CD4-positive, alpha-beta T cell treated with Interleukin-6 at 100 ng/mL for 8 hours (primary cell): Measurements from ENCODE around the gene PDGFRB.

Experiments
- DNase-seq: peaks from one replicate; pipeline ENCODE4 v3.0.0-alpha.2; 2020; ENCODE audit warnings: mixed read lengths, low spot score

The PDGFRB gene

GRCh38 chr5:150181766-150182545, 26.3 kb upstream of the PDGFRB start:
- no peak for DNase-seq

GRCh38 chr5:150181027-150181426, 25.4 kb upstream of the PDGFRB start:
- DNase-seq = no peak

- DNase-seq = no peak
Measured at GRCh38 chr5:150180241-150181026, 24.8 kb upstream of the PDGFRB start.

GRCh38 chr5:150179019-150179620, 23.5 kb upstream of the PDGFRB start:
- DNase-seq = no peak

- DNase-seq = no peak
Measured at GRCh38 chr5:150178262-150178661, 22.6 kb upstream of the PDGFRB start.

GRCh38 chr5:150177721-150178120, 22.1 kb upstream of the PDGFRB start:
- DNase-seq = no peak

- no peak for DNase-seq
Measured at GRCh38 chr5:150176745-150177477, 21.3 kb upstream of the PDGFRB start.

- no peak for DNase-seq
Measured at GRCh38 chr5:150175536-150175935, 19.9 kb upstream of the PDGFRB start.

GRCh38 chr5:150175076-150175475, 19.4 kb upstream of the PDGFRB start:
- no peak for DNase-seq

- DNase-seq = no peak
Measured at GRCh38 chr5:150174285-150174684, 18.6 kb upstream of the PDGFRB start.

- no peak for DNase-seq
Measured at GRCh38 chr5:150173161-150173560, 17.5 kb upstream of the PDGFRB start.

GRCh38 chr5:150172556-150172955, 16.9 kb upstream of the PDGFRB start:
- no peak for DNase-seq

- no peak for DNase-seq
Measured at GRCh38 chr5:150172145-150172544, 16.5 kb upstream of the PDGFRB start.

- DNase-seq = no peak
Measured at GRCh38 chr5:150168864-150169263, 13.2 kb upstream of the PDGFRB start.

GRCh38 chr5:150167908-150168307, 12.3 kb upstream of the PDGFRB start:
- DNase-seq = no peak

- DNase-seq = no peak
Measured at GRCh38 chr5:150167512-150167850, 11.8 kb upstream of the PDGFRB start.

GRCh38 chr5:150166650-150167511, 11.2 kb upstream of the PDGFRB start, which contains the start of gene CDX1:
TSS of gene CDX1 (plus strand) at chr5:150166778. CDS start at chr5:150166877, 99 bp downstream.
- DNase-seq = no peak

GRCh38 chr5:150166037-150166649, 10.5 kb upstream of the PDGFRB start:
- no peak for DNase-seq

GRCh38 chr5:150164211-150164980, 8.8 kb upstream of the PDGFRB start:
- no peak for DNase-seq

- no peak for DNase-seq
Measured at GRCh38 chr5:150163547-150164059, 8.0 kb upstream of the PDGFRB start.
